ENCODE results near the gene SERPINA6. TPM values are rescaled to one million over a fixed set of nuclear protein-coding genes. Genes with fewer than 3 reads are reported as not detected.
"Not testable (repeated sequence)": the region's sequence is repeated elsewhere in the genome, so short reads cannot be mapped to it uniquely, and the experiment has no call there.

SERPINA6 gene
- total RNA-seq, 2 donors from 2014 or later: not detected

GRCh38 chr14:94284221-94284620 lies 38.9 kb downstream of the SERPINA6 start:
- H3K4me3 Mint-ChIP-seq: no peak overlapping the region

GRCh38 chr14:94282991-94283723 lies 40.0 kb downstream of the SERPINA6 start:
- no peaks in the 10 kb centered on the region for H3K9me3 Mint-ChIP-seq
- no peak overlapping the region for H3K4me3 Mint-ChIP-seq
- H3K4me1 Mint-ChIP-seq (ENCODE audit: low read depth in 2 of 2): no peaks in the 10 kb centered on the region
- H3K27me3 Mint-ChIP-seq: peaks cover 15 to 22% of the 10 kb centered on the region in 2 donors
- no peak for DNase-seq (ENCODE audit: low spot score)
- no peak for ATAC-seq
- no peak overlapping the region for H3K27ac Mint-ChIP-seq
- H3K36me3 Mint-ChIP-seq: no peaks in the 10 kb centered on the region

More at GRCh38 chr14:94284221-94284620, 38.9 kb downstream of the SERPINA6 start:
- H3K4me1 Mint-ChIP-seq (ENCODE audit: low read depth in 2 of 2): no peaks in the 10 kb centered on the region
- no peak overlapping the region for H3K27ac Mint-ChIP-seq
- no peaks in the 10 kb centered on the region for H3K36me3 Mint-ChIP-seq
- no peak for DNase-seq (ENCODE audit: low spot score)
- H3K27me3 Mint-ChIP-seq: peaks cover 15 to 22% of the 10 kb centered on the region in 2 donors
- H3K9me3 Mint-ChIP-seq: no peaks in the 10 kb centered on the region
- ATAC-seq: no peak

- H3K27ac Mint-ChIP-seq: no peak overlapping the region
- H3K36me3 Mint-ChIP-seq: no peaks in the 10 kb centered on the region
- peaks cover 13% of the 10 kb centered on the region in 2 donors for H3K27me3 Mint-ChIP-seq
- no peak for ATAC-seq
- no peaks in the 10 kb centered on the region for H3K9me3 Mint-ChIP-seq
- H3K4me3 Mint-ChIP-seq: no peak overlapping the region
- no peaks in the 10 kb centered on the region for H3K4me1 Mint-ChIP-seq (ENCODE audit: low read depth in 2 of 2)
- DNase-seq (ENCODE audit: low spot score): no peak
These were observed 44.4 kb downstream of the SERPINA6 start for GRCh38 chr14:94278731-94279130.

DNA sequence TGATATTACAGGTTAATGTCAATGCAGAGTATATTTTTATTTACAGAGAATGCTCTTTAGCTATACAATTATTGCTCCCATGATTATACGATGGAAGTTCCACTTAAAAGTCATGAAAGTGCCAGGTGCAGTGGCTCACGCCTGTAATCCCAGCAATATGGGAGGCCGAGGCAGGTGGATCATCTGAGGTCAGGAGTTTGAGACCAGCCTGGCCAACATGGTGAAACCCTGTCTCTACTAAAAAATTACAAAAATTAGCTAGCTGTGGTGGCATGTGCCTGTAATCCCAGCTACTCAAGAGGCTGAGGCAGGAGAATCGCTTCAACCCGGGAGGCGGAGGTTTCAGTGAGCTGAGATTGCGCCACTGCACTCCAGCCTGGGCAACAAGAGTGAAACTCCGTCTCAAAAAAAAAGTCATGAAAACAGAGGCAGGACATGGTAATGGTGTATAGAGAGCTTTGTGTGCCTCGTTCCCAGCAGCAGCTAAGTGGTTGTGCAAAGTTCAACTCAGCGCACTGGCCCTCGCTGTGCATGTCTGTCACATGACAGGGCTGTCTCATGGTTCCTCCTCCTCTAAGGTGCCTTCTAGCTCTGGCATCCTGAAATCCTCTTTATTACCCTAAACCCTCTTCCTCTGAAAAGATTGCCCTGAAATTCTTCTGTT lies 46.1 kb downstream of the SERPINA6 start:
- H3K9me3 Mint-ChIP-seq; H3K27ac Mint-ChIP-seq; H3K36me3 Mint-ChIP-seq; H3K4me1 Mint-ChIP-seq (ENCODE audit: low read depth in 2 of 2); H3K4me3 Mint-ChIP-seq; DNase-seq (ENCODE audit: low spot score); ATAC-seq: not testable (repeated sequence)
- peaks cover 19 to 24% of the 10 kb centered on the region in 2 donors for H3K27me3 Mint-ChIP-seq

GRCh38 chr14:94269156-94269555 lies 54.0 kb downstream of the SERPINA6 start:
- no peaks in the 10 kb centered on the region for H3K36me3 Mint-ChIP-seq

DNA sequence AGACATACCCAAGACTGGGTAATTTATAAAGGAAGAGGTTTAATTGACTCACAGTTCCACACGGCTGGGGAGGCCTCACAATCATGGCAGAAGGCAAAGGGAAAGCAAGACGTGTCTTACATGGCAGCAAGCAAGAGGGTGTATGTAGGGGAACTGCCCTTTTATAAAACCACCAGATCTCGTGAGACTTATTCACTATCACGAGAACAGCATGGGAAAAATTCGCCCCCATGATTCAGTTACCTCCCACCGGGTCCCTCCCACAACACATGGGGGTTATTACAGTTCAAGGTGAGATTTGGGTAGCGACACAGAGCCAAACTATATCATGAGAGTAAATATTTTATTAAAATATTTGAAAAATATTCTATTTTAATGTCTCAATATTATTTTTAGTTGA lies 54.6 kb downstream of the SERPINA6 start:
- H3K4me1 Mint-ChIP-seq (ENCODE audit: low read depth in 2 of 2); ATAC-seq; DNase-seq (ENCODE audit: low spot score); H3K36me3 Mint-ChIP-seq; H3K9me3 Mint-ChIP-seq; H3K4me3 Mint-ChIP-seq; H3K27ac Mint-ChIP-seq: not testable (repeated sequence)
- peaks cover 26 to 49% of the 10 kb centered on the region in 2 donors for H3K27me3 Mint-ChIP-seq

More at GRCh38 chr14:94269156-94269555, 54.0 kb downstream of the SERPINA6 start:
- H3K27ac Mint-ChIP-seq: no peak overlapping the region
- no peaks in the 10 kb centered on the region for H3K4me1 Mint-ChIP-seq (ENCODE audit: low read depth in 2 of 2)
- peaks cover 30 to 53% of the 10 kb centered on the region in 2 donors for H3K27me3 Mint-ChIP-seq
- H3K4me3 Mint-ChIP-seq: no peak overlapping the region
- no peak for ATAC-seq
- no peaks in the 10 kb centered on the region for H3K9me3 Mint-ChIP-seq
- no peak for DNase-seq (ENCODE audit: low spot score)

DNA sequence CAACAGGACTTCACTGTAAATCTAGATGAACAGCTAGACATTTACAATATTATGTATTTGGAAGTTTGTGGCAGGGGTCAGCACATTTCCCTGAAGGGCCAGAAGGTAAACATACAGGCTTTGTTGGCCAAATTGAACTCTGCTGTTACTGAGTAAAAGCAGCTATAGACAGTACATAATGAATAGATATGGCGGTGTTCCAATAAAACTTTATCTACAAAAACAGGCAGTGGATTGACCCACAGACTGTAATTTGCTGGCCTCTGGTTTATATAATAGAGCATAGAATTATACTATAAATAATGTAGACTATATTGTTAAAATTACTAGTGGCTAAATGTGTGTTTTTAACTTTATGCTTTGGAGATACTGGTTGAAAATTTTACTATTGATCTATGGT lies 55.8 kb downstream of the SERPINA6 start:
- H3K9me3 Mint-ChIP-seq: no peaks in the 10 kb centered on the region
- H3K27me3 Mint-ChIP-seq: peaks cover 24 to 49% of the 10 kb centered on the region in 2 donors
- H3K36me3 Mint-ChIP-seq: peaks cover 10% of the 10 kb centered on the region
- no peak overlapping the region for H3K4me3 Mint-ChIP-seq
- no peak overlapping the region for H3K27ac Mint-ChIP-seq
- ATAC-seq (no peak), DNase-seq (ENCODE audit: low spot score) (no peak)
- no peaks in the 10 kb centered on the region for H3K4me1 Mint-ChIP-seq (ENCODE audit: low read depth in 2 of 2)

GRCh38 chr14:94264195-94264594 lies 58.9 kb downstream of the SERPINA6 start:
- peaks cover 21 to 37% of the 10 kb centered on the region in 2 donors for H3K27me3 Mint-ChIP-seq
- not testable (repeated sequence) for H3K27ac Mint-ChIP-seq; DNase-seq (ENCODE audit: low spot score); H3K9me3 Mint-ChIP-seq; H3K4me1 Mint-ChIP-seq (ENCODE audit: low read depth in 2 of 2); ATAC-seq; H3K4me3 Mint-ChIP-seq
- H3K36me3 Mint-ChIP-seq: peaks cover 10% of the 10 kb centered on the region

Other genes starting within 250 kb of the SERPINA6 start
- 100 to 1,000 TPM; 168 to 241 TPM for gene DDX24, start 242.1 kb downstream of the SERPINA6 start, total RNA-seq
- gene IFI27L1, start 242.0 kb downstream of the SERPINA6 start, total RNA-seq: 10 to 100 TPM; 22.9 to 23.0 TPM
- 1 to 10 TPM; 1.5 to 1.7 TPM for gene IFI27, start 212.6 kb downstream of the SERPINA6 start, total RNA-seq
- 10 to 100 TPM; 61.3 to 73.8 TPM for gene IFI27L2, start 193.7 kb downstream of the SERPINA6 start, total RNA-seq
- under 1 TPM in 1 of 2 donors, not detected in 1; 0.73 TPM for gene PPP4R4, start 149.0 kb downstream of the SERPINA6 start, total RNA-seq
- gene SERPINA10, start 30.1 kb downstream of the SERPINA6 start, total RNA-seq: not detected
- not detected for gene SERPINA2, start 43.4 kb upstream of the SERPINA6 start, total RNA-seq
- gene SERPINA1, start 65.3 kb upstream of the SERPINA6 start, total RNA-seq: under 1 TPM in 1 of 2 donors, not detected in 1; 0.38 TPM
- gene SERPINA11, start 129.5 kb upstream of the SERPINA6 start, total RNA-seq: not detected
- gene SERPINA9, start 152.9 kb upstream of the SERPINA6 start, total RNA-seq: not detected
- gene SERPINA12, start 186.1 kb upstream of the SERPINA6 start, total RNA-seq: not detected
- gene SERPINA4, start 238.1 kb upstream of the SERPINA6 start, total RNA-seq: not detected